ENCODE data around the gene CRTAC1. TPM values are rescaled to one million over a fixed set of nuclear protein-coding genes. Genes with fewer than 3 reads are reported as not detected.

The CRTAC1 gene
- total and polyA plus RNA-seq, 2 donors (not counting 3 experiments of a cell fraction or from before 2014, with no cell fraction given): 1.4 to 3.0 TPM

DNA sequence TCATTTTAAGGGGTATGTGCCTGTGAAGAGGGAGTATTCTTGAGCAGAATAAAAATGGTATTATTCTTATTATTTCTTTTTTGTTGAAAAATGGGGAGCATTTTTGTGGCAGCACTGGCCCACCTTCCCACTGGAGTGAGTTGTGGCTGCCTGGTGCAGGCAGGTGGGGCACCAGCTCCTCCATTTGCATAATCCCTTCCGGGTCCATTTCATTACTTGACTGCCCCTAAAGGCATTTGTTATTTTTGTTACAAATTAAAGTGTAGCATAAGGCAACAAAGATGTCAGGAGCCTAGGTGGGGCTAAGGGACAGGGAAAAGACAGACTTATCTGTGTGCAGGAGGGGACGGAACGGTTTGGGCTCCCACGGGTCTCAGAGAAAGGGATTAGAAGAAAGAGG lies 154.0 kb downstream of the CRTAC1 start:
- no peak for DNase-seq (ENCODE audit: low read depth, low spot score)
- no peak overlapping the region for H3K27ac ChIP-seq (ENCODE audit: insufficient read depth, low read depth, low read length)
- no peak overlapping the region for H2AFZ ChIP-seq (ENCODE audit: low read depth, low read length)
- H3K9ac ChIP-seq (replicated peaks; ENCODE audit: extremely low read depth, insufficient read depth, low read length): no peak overlapping the region
- no peak for FAIRE-seq
- TF ChIP-seq POLR2AphosphoS5 (IDR thresholded peaks at IDR 0.05; ENCODE audit: insufficient read depth, low read depth, low read length) (no peak), MYC (IDR thresholded peaks at IDR 0.05; ENCODE audit: low read depth, low read length) (no peak), EZH2 (IDR thresholded peaks at IDR 0.05; ENCODE audit: borderline replicate concordance, low read depth, low read length, severe bottlenecking) (no peak), FOS (IDR thresholded peaks at IDR 0.05; ENCODE audit: borderline replicate concordance, insufficient read depth, low read length) (no peak), GATA2 (IDR thresholded peaks at IDR 0.05; ENCODE audit: insufficient read depth, insufficient read length, low read depth, low read length) (no peak), POLR2A (IDR thresholded peaks at IDR 0.05; ENCODE audit: low read depth, low read length) (no peak)
- TF ChIP-seq, protein P1, sequence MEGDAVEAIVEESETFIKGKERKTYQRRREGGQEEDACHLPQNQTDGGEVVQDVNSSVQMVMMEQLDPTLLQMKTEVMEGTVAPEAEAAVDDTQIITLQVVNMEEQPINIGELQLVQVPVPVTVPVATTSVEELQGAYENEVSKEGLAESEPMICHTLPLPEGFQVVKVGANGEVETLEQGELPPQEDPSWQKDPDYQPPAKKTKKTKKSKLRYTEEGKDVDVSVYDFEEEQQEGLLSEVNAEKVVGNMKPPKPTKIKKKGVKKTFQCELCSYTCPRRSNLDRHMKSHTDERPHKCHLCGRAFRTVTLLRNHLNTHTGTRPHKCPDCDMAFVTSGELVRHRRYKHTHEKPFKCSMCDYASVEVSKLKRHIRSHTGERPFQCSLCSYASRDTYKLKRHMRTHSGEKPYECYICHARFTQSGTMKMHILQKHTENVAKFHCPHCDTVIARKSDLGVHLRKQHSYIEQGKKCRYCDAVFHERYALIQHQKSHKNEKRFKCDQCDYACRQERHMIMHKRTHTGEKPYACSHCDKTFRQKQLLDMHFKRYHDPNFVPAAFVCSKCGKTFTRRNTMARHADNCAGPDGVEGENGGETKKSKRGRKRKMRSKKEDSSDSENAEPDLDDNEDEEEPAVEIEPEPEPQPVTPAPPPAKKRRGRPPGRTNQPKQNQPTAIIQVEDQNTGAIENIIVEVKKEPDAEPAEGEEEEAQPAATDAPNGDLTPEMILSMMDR (IDR thresholded peaks at IDR 0.05; ENCODE audit: extremely low read depth in 1 of 2, insufficient read depth in 1 of 2, low read depth in 1 of 2, low read length in 2 of 2): no peak
- TF ChIP-seq, protein P2, sequence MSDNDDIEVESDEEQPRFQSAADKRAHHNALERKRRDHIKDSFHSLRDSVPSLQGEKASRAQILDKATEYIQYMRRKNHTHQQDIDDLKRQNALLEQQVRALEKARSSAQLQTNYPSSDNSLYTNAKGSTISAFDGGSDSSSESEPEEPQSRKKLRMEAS (IDR thresholded peaks at IDR 0.05; ENCODE audit: insufficient read depth, insufficient read length): no peak
- H3K4me1 ChIP-seq (ENCODE audit: control insufficient read depth, extremely low read depth, insufficient read depth, low read length): no peaks in the 10 kb centered on the region
- dilution Hi-C loops (cut with MboI; ENCODE audit: extremely low pct_ligation_motif_present, low sequenced_read_pairs) (no loop called here), intact Hi-C loops (cut with micrococcal nuclease) (no loop called here)
- no peaks in the 10 kb centered on the region for H3K9me3 ChIP-seq (replicated peaks; ENCODE audit: control insufficient read depth, insufficient read depth, low read length)
- H3K9me1 ChIP-seq (replicated peaks; ENCODE audit: control insufficient read depth, extremely low read depth, insufficient read depth, low read length): no peaks in the 10 kb centered on the region
- H3K4me2 ChIP-seq (ENCODE audit: insufficient read depth, low read length): no peak overlapping the region
- no peaks in the 10 kb centered on the region for H3K79me2 ChIP-seq (ENCODE audit: control insufficient read depth, insufficient read depth, low read length)
- BruUV-seq (replicated peaks): no TSS peak
- POLR2A ChIA-PET: no interaction called here
- H3K4me3 ChIP-seq (replicated peaks in 1 of 3; ENCODE audit: insufficient read depth in 1 of 3, low read depth in 1 of 3, low read length in 3 of 3): no peak overlapping the region
- H3K27me3 ChIP-seq (ENCODE audit: control insufficient read depth in 2 of 2, insufficient read depth in 2 of 2, low read length in 2 of 2): peaks cover 4 to 6% of the 10 kb centered on the region in 2 experiments
- CTCF ChIA-PET: interaction anchor here (0.6 to 2.3 kb wide), 9 partner anchors 9 to 174 kb away, joined by 3 to 14 read pairs (median 3); no protein-coding TSS in a partner anchor
- H3K36me3 ChIP-seq (ENCODE audit: control insufficient read depth in 2 of 2, extremely low read depth in 1 of 2, insufficient read depth in 2 of 2, low read length in 2 of 2): no peaks in the 10 kb centered on the region
- H4K20me1 ChIP-seq (replicated peaks; ENCODE audit: control insufficient read depth, extremely low read depth, insufficient read depth, low read length): no peaks in the 10 kb centered on the region
